ENCODE results near the gene ELP4.
"Not testable (repeated sequence)": the region's sequence is repeated elsewhere in the genome, so short reads cannot be mapped to it uniquely, and the experiment has no call there.

The ELP4 gene

GRCh38 chr11:31652528-31652927, 143.0 kb downstream of the ELP4 start:
- no peak for DNase-seq (ENCODE audit: low spot score)
- Histone ChIP-seq H3K27ac (no peak overlapping the region), H3K4me3 (no peak overlapping the region)
- TF ChIP-seq CTCF (IDR thresholded peaks at IDR 0.05) = no peak

DNA sequence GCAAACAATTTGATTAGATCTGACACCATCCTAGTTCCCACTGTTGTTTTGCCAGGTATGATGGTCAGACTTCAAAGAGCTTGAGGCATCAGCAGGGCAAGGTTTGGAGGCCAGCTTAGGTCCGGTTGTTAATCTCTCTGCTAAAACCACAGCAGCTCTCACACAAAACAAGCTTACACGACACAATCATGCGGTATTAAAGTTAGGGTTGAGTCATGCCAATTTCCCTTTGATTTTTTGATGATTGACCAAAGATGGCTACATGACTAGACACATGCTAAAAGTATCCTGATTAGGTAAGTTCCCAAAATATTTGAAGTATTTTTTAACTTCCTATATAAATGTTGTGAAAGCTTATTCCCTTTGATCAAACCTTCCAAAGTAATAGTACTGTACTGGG, 145.9 kb downstream of the ELP4 start:
- TF ChIP-seq CTCF (IDR thresholded peaks at IDR 0.05) = no peak
- H3K27ac ChIP-seq = no peak overlapping the region
- no peak for DNase-seq (ENCODE audit: low spot score)
- no peak overlapping the region for H3K4me3 ChIP-seq

GRCh38 chr11:31656051-31656450, 146.5 kb downstream of the ELP4 start:
- no peak overlapping the region for H3K4me3 ChIP-seq
- TF ChIP-seq CTCF (IDR thresholded peaks at IDR 0.05) = no peak
- H3K27ac ChIP-seq = no peak overlapping the region
- DNase-seq (ENCODE audit: low spot score) = no peak

GRCh38 chr11:31657091-31657490, 147.5 kb downstream of the ELP4 start:
- Histone ChIP-seq H3K27ac (no peak overlapping the region), H3K4me3 (no peak overlapping the region)
- TF ChIP-seq CTCF (IDR thresholded peaks at IDR 0.05) = no peak
- no peak for DNase-seq (ENCODE audit: low spot score)

DNA sequence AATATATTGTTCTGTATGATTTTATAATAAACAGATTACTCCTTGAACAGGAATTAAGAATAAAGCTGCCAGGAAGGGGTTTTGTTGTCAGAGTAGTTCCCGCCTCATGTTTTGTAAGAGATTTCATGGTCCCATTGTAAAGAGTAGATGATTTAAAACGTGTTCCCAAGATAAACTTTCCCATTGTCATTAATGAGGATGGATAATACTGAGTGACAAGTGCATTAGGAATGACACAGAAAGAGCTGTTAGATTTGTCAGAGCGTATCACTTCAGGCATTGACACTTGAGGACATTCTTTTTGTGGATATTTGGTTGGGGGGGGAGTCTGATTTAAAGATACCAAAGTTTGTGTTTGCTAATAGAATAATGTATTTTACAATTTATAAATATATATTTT, 154.6 kb downstream of the ELP4 start:
- DNase-seq (ENCODE audit: low spot score) = no peak
- no peak overlapping the region for H3K4me3 ChIP-seq
- TF ChIP-seq CTCF (IDR thresholded peaks at IDR 0.05) = no peak
- H3K27ac ChIP-seq = no peak overlapping the region

- no peak for TF ChIP-seq CTCF (IDR thresholded peaks at IDR 0.05)
- Histone ChIP-seq H3K27ac (no peak overlapping the region), H3K4me3 (no peak overlapping the region)
- DNase-seq (ENCODE audit: low spot score) = no peak
Measured at GRCh38 chr11:31664954-31665353, 155.4 kb downstream of the ELP4 start.

DNA sequence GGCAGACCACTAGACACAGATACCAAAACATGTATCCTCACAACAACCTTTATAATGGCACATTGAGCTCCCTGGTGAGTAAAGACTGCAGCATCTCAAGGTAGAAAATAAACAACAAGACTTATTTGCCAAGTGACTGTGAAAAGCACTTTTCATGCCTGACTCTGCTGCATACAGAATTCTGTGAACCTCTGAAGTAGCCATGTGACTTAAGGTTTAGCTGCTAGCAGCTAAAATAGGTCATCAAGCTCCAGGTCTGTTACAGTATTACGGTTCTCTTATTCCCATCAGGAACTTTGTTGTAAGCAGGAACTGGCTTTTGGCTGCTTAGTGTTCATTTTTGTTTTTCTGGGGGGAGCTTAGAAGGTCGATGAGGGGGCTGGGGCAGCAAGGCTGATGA, 162.1 kb downstream of the ELP4 start:
- H3K4me3 ChIP-seq = no peak overlapping the region
- TF ChIP-seq CTCF (IDR thresholded peaks at IDR 0.05) = no peak
- no peak for DNase-seq (ENCODE audit: low spot score)
- H3K27ac ChIP-seq = no peak overlapping the region

- H3K27ac ChIP-seq = not testable (repeated sequence)
Measured at GRCh38 chr11:31673108-31673507, 163.5 kb downstream of the ELP4 start.

More at GRCh38 chr11:31673108-31673507, 163.5 kb downstream of the ELP4 start:
- not testable (repeated sequence) for H3K4me3 ChIP-seq; DNase-seq (ENCODE audit: low spot score)

Measured in coronary artery (tissue), 2 donors.